Activated naive CD4-positive, alpha-beta T cell treated with anti-CD3 and anti-CD28 coated beads, Interleukin-2, amount 50 U/mL, for 24 hours (primary cell): Measurements from ENCODE around the gene DOK6.
"Not testable (repeated sequence)": the region's sequence is repeated elsewhere in the genome, so short reads cannot be mapped to it uniquely, and the experiment has no call there.

Experiments used
- H3K27ac Mint-ChIP-seq: one replicate; pipeline ENCODE4 v1.8.0; 2021; ENCODE audit warnings: mild to moderate bottlenecking, mixed read lengths
- H3K27me3 Mint-ChIP-seq: one replicate; pipeline ENCODE4 v1.8.0; 2021; ENCODE audit warnings: mixed read lengths
- H3K36me3 Mint-ChIP-seq: one replicate; pipeline ENCODE4 v1.8.0; 2021; ENCODE audit warnings: mixed read lengths
- H3K4me1 Mint-ChIP-seq: one replicate; pipeline ENCODE4 v1.8.0; 2021; ENCODE audit warnings: mixed read lengths
- H3K4me3 Mint-ChIP-seq: one replicate; pipeline ENCODE4 v1.8.0; 2021; ENCODE audit warnings: mild to moderate bottlenecking, mixed read lengths
- H3K9me3 Mint-ChIP-seq: one replicate; pipeline ENCODE4 v1.8.0; 2021; ENCODE audit warnings: mixed read lengths

Gene DOK6

GRCh38 chr18:69838003-69838402 lies 437.3 kb downstream of the DOK6 start:
- H3K36me3 Mint-ChIP-seq, result peaks cover 13% of the 10 kb centered on the region
- no peaks in the 10 kb centered on the region for H3K9me3 Mint-ChIP-seq
- no peak overlapping the region for H3K27ac Mint-ChIP-seq
- no peak overlapping the region for H3K4me3 Mint-ChIP-seq
- no peaks in the 10 kb centered on the region for H3K27me3 Mint-ChIP-seq
- H3K4me1 Mint-ChIP-seq, result no peaks in the 10 kb centered on the region

GRCh38 chr18:69838620-69839411 lies 438.1 kb downstream of the DOK6 start:
- H3K4me3 Mint-ChIP-seq, result no peak overlapping the region
- H3K36me3 Mint-ChIP-seq, result peaks cover 13% of the 10 kb centered on the region
- no peaks in the 10 kb centered on the region for H3K27me3 Mint-ChIP-seq
- H3K4me1 Mint-ChIP-seq, result no peaks in the 10 kb centered on the region
- H3K9me3 Mint-ChIP-seq, result no peaks in the 10 kb centered on the region
- H3K27ac Mint-ChIP-seq, result no peak overlapping the region

GRCh38 chr18:69839497-69839896 lies 438.8 kb downstream of the DOK6 start:
- Mint-ChIP-seq H3K4me3 (no peak overlapping the region), H3K4me1 (no peaks in the 10 kb centered on the region), H3K27me3 (no peaks in the 10 kb centered on the region), H3K27ac (no peak overlapping the region), H3K36me3 (peaks cover 13% of the 10 kb centered on the region), H3K9me3 (no peaks in the 10 kb centered on the region)

GRCh38 chr18:69840001-69840400 lies 439.3 kb downstream of the DOK6 start:
- Mint-ChIP-seq H3K9me3 (no peaks in the 10 kb centered on the region), H3K4me3 (no peak overlapping the region), H3K27me3 (no peaks in the 10 kb centered on the region), H3K36me3 (peaks cover 13% of the 10 kb centered on the region), H3K4me1 (no peaks in the 10 kb centered on the region), H3K27ac (no peak overlapping the region)

- H3K36me3 Mint-ChIP-seq, result peaks cover 11% of the 10 kb centered on the region
- H3K9me3 Mint-ChIP-seq, result no peaks in the 10 kb centered on the region
- no peak overlapping the region for H3K27ac Mint-ChIP-seq
- no peak overlapping the region for H3K4me3 Mint-ChIP-seq
- H3K27me3 Mint-ChIP-seq, result no peaks in the 10 kb centered on the region
- no peaks in the 10 kb centered on the region for H3K4me1 Mint-ChIP-seq
These were observed 439.8 kb downstream of the DOK6 start for GRCh38 chr18:69840445-69840844.

GRCh38 chr18:69841117-69841516 lies 440.4 kb downstream of the DOK6 start:
- peaks cover 8% of the 10 kb centered on the region for H3K36me3 Mint-ChIP-seq

GRCh38 chr18:69843015-69843414 lies 442.3 kb downstream of the DOK6 start:
- H3K9me3 Mint-ChIP-seq, result no peaks in the 10 kb centered on the region
- H3K27me3 Mint-ChIP-seq, result no peaks in the 10 kb centered on the region
- H3K4me3 Mint-ChIP-seq, result no peak overlapping the region
- no peaks in the 10 kb centered on the region for H3K4me1 Mint-ChIP-seq
- H3K36me3 Mint-ChIP-seq, result peaks cover 2% of the 10 kb centered on the region
- no peak overlapping the region for H3K27ac Mint-ChIP-seq

More at GRCh38 chr18:69841117-69841516, 440.4 kb downstream of the DOK6 start:
- no peaks in the 10 kb centered on the region for H3K27me3 Mint-ChIP-seq
- H3K4me3 Mint-ChIP-seq, result no peak overlapping the region
- H3K4me1 Mint-ChIP-seq, result no peaks in the 10 kb centered on the region
- no peak overlapping the region for H3K27ac Mint-ChIP-seq
- no peaks in the 10 kb centered on the region for H3K9me3 Mint-ChIP-seq

GRCh38 chr18:69844656-69845055 lies 444.0 kb downstream of the DOK6 start:
- Mint-ChIP-seq H3K27me3 (no peaks in the 10 kb centered on the region), H3K4me3 (no peak overlapping the region), H3K27ac (no peak overlapping the region), H3K4me1 (no peaks in the 10 kb centered on the region), H3K9me3 (no peaks in the 10 kb centered on the region), H3K36me3 (peaks cover 2% of the 10 kb centered on the region)

GRCh38 chr18:69845593-69846506 lies 445.2 kb downstream of the DOK6 start:
- Mint-ChIP-seq H3K9me3 (no peaks in the 10 kb centered on the region), H3K27me3 (no peaks in the 10 kb centered on the region), H3K4me1 (no peaks in the 10 kb centered on the region), H3K27ac (no peak overlapping the region), H3K4me3 (no peak overlapping the region), H3K36me3 (no peaks in the 10 kb centered on the region)

- Mint-ChIP-seq H3K9me3 (no peaks in the 10 kb centered on the region), H3K4me3 (no peak overlapping the region), H3K4me1 (no peaks in the 10 kb centered on the region), H3K36me3 (peaks cover 8% of the 10 kb centered on the region), H3K27ac (peak overlapping the region; percentile 27), H3K27me3 (no peaks in the 10 kb centered on the region)
These were observed 452.4 kb downstream of the DOK6 start for GRCh38 chr18:69853051-69853450.

- Mint-ChIP-seq H3K27ac (no peak overlapping the region), H3K36me3 (peaks cover 8% of the 10 kb centered on the region), H3K27me3 (no peaks in the 10 kb centered on the region), H3K4me3 (no peak overlapping the region), H3K9me3 (no peaks in the 10 kb centered on the region), H3K4me1 (no peaks in the 10 kb centered on the region)
These were observed 453.8 kb downstream of the DOK6 start for GRCh38 chr18:69854455-69854854.

- H3K36me3 Mint-ChIP-seq, result peaks cover 16% of the 10 kb centered on the region
- H3K4me3 Mint-ChIP-seq, result no peak overlapping the region
- H3K4me1 Mint-ChIP-seq, result no peaks in the 10 kb centered on the region
- peaks cover under 1% of the 10 kb centered on the region for H3K9me3 Mint-ChIP-seq
- H3K27ac Mint-ChIP-seq, result no peak overlapping the region
- no peaks in the 10 kb centered on the region for H3K27me3 Mint-ChIP-seq
These were observed 458.2 kb downstream of the DOK6 start for GRCh38 chr18:69858897-69859296.

- Mint-ChIP-seq H3K36me3 (peaks cover 28% of the 10 kb centered on the region), H3K27ac (peak overlapping the region; percentile 55)
- not testable (repeated sequence) for H3K4me1 Mint-ChIP-seq, H3K4me3 Mint-ChIP-seq, H3K27me3 Mint-ChIP-seq, H3K9me3 Mint-ChIP-seq
These were observed 464.1 kb downstream of the DOK6 start for GRCh38 chr18:69864802-69865201.

GRCh38 chr18:69865776-69866175 lies 465.1 kb downstream of the DOK6 start:
- H3K36me3 Mint-ChIP-seq, result peaks cover 27% of the 10 kb centered on the region
- H3K4me1 Mint-ChIP-seq, result no peaks in the 10 kb centered on the region
- H3K27me3 Mint-ChIP-seq, result no peaks in the 10 kb centered on the region
- no peak overlapping the region for H3K4me3 Mint-ChIP-seq
- peaks cover 5% of the 10 kb centered on the region for H3K9me3 Mint-ChIP-seq
- no peak overlapping the region for H3K27ac Mint-ChIP-seq

GRCh38 chr18:69866212-69866611 lies 465.5 kb downstream of the DOK6 start:
- Mint-ChIP-seq H3K27ac (no peak overlapping the region), H3K9me3 (peaks cover 5% of the 10 kb centered on the region), H3K4me1 (no peaks in the 10 kb centered on the region), H3K27me3 (no peaks in the 10 kb centered on the region), H3K36me3 (peaks cover 27% of the 10 kb centered on the region), H3K4me3 (no peak overlapping the region)

- no peak overlapping the region for H3K27ac Mint-ChIP-seq
- no peaks in the 10 kb centered on the region for H3K27me3 Mint-ChIP-seq
- H3K4me1 Mint-ChIP-seq, result peaks cover 17% of the 10 kb centered on the region
- no peaks in the 10 kb centered on the region for H3K9me3 Mint-ChIP-seq
- no peak overlapping the region for H3K4me3 Mint-ChIP-seq
- peaks cover 24% of the 10 kb centered on the region for H3K36me3 Mint-ChIP-seq
These were observed 470.0 kb downstream of the DOK6 start for GRCh38 chr18:69870736-69871135.
